Neural cell (in vitro differentiated cells): Measurements from ENCODE around the gene PDS5B.

Experiments
- CTCF ChIP-seq: fragments of 450-650 bp; IDR thresholded peaks from 2 replicates; pipeline ENCODE4 v1.5.1; 2014; ENCODE audit warnings: antibody characterized with exemption, mild to moderate bottlenecking, moderate library complexity; ENCODE audit not compliant: poor library complexity, severe bottlenecking
- EP300 ChIP-seq: fragments of 450-650 bp; conservative IDR thresholded peaks from 2 replicates; pipeline ENCODE4 v1.6.1; 2014; ENCODE audit warnings: antibody characterized with exemption, mild to moderate bottlenecking, moderate library complexity; ENCODE audit not compliant: poor library complexity, severe bottlenecking
- EZH2 ChIP-seq: fragments of 200-600, 300-800 bp; shearing (Covaris generic), sonication (generic); IDR thresholded peaks from 2 replicates; pipeline ENCODE4 v1.6.1; 2014; ENCODE audit warnings: antibody characterized with exemption, low read length, borderline replicate concordance, mild to moderate bottlenecking; ENCODE audit not compliant: insufficient read depth, poor library complexity, severe bottlenecking
- POLR2AphosphoS5 ChIP-seq: IDR thresholded peaks from 2 replicates; pipeline ENCODE4 v1.6.1; 2012
- RAD21 ChIP-seq: fragments of 450-650 bp; conservative IDR thresholded peaks from 2 replicates; pipeline ENCODE4 v1.6.1; 2014; ENCODE audit warnings: antibody characterized with exemption, mild to moderate bottlenecking, moderate library complexity
- REST ChIP-seq: IDR thresholded peaks from 2 replicates; pipeline ENCODE4 v1.6.1; 2012; ENCODE audit warnings: borderline replicate concordance
- SMC3 ChIP-seq: fragments of 450-650 bp; conservative IDR thresholded peaks from 2 replicates; pipeline ENCODE4 v1.6.1; 2014; ENCODE audit warnings: antibody characterized with exemption, mild to moderate bottlenecking, moderate library complexity; ENCODE audit not compliant: poor library complexity
- TAF1 ChIP-seq: IDR thresholded peaks from 2 replicates; pipeline ENCODE4 v1.6.1; 2012; ENCODE audit warnings: low read depth

GRCh38 chr13:32636711-32637110 lies 50.5 kb downstream of the PDS5B start:
- no peak for TF ChIP-seq CTCF
- no peak for TF ChIP-seq EP300
- no peak for TF ChIP-seq SMC3
- TF ChIP-seq EZH2 = no peak
- TF ChIP-seq RAD21 = no peak
- no peak for TF ChIP-seq TAF1
- no peak for TF ChIP-seq POLR2AphosphoS5
- no peak for TF ChIP-seq REST
